Omental fat pad (tissue), 4 donors: ENCODE measurements around the gene GINS3. TPM values are rescaled to one million over a fixed set of nuclear protein-coding genes. Genes with fewer than 3 reads are reported as not detected.
A peak's percentile ranks its signal among the peaks of the same experiment; 100 is the strongest.
"Not testable (repeated sequence)": the region's sequence is repeated elsewhere in the genome, so short reads cannot be mapped to it uniquely, and the experiment has no call there.

ENCODE experiments used
- ATAC-seq: fragments of 150-250 bp; one replicate; pipeline ENCODE4 v1.9.1; 2016; ENCODE audit warnings: mild to moderate bottlenecking, moderate library complexity; ENCODE audit not compliant: low FRiP score
- DNase-seq: peaks from one replicate; pipeline ENCODE4 v3.0.0-alpha.2; 2019; ENCODE audit warnings: low spot score
- total RNA-seq, 4 donors: library from RNA; depleted of rRNA; stranded (reverse); fragments of >200 nt; gene quantifications; one replicate each; pipeline ENCODE4 v1.1.0, GENCODE V29; 2016
- TF ChIP-seq, protein P1 (sequence below), 3 donors: fragments of 450-650 bp; IDR thresholded peaks; one replicate each; pipeline ENCODE4 v1.5.1; 2016 to 2017; ENCODE audit warnings: antibody characterized with exemption in 3 of 3, mild to moderate bottlenecking in 3 of 3, moderate library complexity in 2 of 3

GINS3 gene
- total RNA-seq, 4 donors from 2014 or later = 5.3 to 7.4 (median 6.5) TPM

DNA sequence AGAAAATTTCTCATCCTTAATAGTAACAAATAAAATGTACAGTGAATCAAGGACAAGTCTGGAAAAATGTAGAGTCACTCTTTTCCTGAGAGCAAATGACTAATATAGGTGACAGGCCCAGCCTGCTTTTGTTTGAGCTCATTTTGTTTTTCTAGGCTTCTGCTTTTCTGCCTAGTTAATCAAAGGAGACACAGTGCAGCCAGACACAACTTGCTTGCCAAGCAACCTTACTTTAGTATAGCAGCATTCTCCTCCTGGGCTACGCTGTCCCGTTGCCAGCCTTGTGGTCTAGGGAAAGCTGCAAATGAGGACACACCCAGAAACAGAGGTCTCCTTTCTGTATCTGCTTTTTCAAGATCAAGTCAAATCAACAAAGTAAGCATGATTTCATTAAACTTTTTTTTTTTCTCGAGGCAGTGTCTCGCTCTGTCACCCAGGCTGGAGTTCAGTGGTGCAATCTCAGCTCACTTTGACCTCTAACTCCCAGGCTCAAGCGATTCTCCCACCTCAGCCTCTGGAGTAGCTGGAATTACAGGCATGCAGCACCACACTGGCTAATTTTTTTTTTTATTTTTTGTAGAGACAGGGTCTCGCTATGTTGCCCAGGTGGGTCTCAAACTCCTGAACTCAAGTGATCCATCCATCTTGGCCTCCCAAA lies 17.2 kb downstream of the GINS3 start:
- no peak for DNase-seq
- peak; percentile 19 for ATAC-seq
- TF ChIP-seq, protein P1, sequence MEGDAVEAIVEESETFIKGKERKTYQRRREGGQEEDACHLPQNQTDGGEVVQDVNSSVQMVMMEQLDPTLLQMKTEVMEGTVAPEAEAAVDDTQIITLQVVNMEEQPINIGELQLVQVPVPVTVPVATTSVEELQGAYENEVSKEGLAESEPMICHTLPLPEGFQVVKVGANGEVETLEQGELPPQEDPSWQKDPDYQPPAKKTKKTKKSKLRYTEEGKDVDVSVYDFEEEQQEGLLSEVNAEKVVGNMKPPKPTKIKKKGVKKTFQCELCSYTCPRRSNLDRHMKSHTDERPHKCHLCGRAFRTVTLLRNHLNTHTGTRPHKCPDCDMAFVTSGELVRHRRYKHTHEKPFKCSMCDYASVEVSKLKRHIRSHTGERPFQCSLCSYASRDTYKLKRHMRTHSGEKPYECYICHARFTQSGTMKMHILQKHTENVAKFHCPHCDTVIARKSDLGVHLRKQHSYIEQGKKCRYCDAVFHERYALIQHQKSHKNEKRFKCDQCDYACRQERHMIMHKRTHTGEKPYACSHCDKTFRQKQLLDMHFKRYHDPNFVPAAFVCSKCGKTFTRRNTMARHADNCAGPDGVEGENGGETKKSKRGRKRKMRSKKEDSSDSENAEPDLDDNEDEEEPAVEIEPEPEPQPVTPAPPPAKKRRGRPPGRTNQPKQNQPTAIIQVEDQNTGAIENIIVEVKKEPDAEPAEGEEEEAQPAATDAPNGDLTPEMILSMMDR (IDR thresholded peaks at IDR 0.05) = no peak

DNA sequence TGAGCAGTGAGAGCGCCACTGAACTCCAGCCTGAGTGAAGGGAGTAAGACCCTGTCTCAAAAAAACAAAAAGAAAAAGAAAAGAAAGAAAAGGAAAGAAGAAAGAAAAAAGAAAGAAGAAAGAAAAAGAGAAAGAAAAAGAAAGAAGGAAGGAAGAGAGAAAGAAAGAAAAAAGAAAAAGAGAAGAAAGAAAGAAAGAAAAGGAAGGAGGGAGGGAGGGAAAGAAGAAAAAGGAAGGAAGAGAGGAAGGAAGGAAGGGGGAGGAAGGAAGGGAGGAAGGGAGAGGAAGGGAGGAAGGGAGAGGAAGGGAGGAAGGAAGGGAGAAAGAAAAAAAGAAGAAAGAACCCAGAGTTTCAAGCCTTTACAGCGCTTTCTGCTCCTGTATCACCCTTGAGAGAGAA lies 19.1 kb downstream of the GINS3 start:
- DNase-seq (no peak), ATAC-seq (no peak)
- TF ChIP-seq, protein P1 (IDR thresholded peaks at IDR 0.05) = no peak

DNA sequence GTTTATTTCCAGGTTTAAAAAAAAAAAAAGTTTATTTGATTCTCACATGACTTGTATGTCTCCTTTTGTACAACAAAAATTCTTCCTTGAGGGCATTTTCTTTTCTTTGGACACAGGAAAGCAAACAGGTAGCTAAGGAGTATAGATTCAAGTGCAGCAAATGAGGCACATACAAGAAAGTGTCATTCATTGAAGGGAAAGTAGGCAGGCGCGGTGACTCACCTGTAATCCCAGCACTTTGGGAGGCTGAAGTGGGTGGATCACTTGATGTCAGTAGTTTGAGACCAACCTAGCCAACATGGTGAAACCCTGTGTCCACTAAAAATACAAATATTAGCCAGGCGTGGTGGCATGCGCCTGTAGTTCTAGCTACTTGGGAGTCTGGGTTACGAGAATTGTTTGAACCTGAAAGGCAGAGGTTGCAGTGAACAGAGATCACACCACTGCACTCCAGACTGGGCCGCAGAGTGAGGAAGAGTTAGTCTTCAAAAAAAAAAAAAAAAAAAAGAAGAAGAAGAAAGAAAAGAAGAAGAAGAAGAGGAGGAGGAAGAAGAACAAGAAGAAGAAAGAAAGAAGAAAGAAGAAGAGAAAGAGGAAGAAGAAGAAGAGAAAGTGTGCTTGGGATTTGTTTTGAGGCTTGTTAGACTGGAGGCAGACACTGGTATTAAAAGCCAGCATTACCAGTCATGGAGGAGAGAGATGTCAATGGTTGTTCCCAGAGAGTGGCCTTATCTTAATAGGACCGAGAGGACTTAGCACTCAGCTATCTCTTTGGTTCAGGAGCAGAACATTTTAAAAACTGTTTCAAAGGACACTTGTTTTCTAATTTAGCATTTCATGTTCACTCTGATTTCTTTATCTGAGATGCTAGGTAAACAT lies 19.7 kb downstream of the GINS3 start:
- no peak for ATAC-seq
- TF ChIP-seq, protein P1 (IDR thresholded peaks at IDR 0.05) = no peak
- DNase-seq = no peak

DNA sequence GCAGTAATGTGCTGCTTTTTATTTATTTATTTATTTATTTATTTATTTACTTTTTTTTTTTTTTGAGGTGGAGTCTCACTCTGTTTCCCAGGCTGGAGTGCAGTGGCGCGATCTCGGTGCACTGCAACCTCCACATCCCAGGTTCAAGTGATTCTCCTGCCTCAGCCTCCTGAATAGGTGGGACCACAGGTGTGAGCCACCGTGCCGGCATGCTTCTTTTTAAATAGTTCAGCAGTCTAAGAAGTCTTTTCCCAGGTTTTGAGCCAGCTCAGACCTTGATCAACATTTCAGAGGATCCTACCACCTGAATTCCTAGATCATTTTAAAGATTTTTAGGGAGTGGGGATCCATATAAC lies 20.3 kb downstream of the GINS3 start:
- ATAC-seq, DNase-seq: not testable (repeated sequence)

DNA sequence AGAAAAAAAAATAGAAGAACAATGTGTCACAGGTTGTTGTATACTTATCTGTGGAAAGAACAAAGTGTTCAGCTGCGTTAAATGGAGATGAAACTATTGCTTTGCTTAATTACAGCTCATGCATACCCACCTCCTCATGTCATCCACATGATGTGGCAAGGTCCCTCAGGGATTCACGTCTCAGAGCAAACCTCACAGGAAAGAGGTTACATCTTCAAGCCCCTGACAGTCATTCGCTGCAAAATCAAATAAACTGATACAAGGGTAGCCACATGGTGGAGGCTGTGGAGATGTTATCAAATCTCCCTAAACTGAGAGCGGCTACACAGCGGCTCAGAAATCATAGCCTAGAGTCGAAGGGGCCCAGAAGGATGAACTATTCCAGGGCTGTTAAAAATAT lies 21.1 kb downstream of the GINS3 start:
- ATAC-seq = no peak
- TF ChIP-seq, protein P1 (IDR thresholded peaks at IDR 0.05) = no peak
- no peak for DNase-seq

DNA sequence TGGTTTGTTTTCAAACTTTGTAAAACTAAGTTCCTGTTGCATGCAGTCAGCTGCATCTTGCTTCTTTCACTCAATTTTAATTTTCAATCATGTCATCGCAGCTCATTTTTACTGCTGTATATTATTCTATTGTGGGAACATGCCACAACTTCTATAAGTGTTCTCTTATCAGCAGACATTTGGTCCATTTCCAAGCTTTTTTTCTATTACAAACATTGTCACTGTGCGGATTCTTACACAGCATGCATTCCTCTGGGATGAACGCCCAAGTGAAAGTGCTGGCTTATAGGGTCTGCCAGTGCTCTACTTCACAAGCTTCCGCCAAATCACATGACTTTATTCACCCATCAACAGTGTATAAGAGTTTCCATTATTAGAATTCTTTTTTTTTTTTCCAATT lies 22.7 kb downstream of the GINS3 start:
- TF ChIP-seq, protein P1 (IDR thresholded peaks at IDR 0.05) = no peak
- DNase-seq (no peak), ATAC-seq (no peak)

DNA sequence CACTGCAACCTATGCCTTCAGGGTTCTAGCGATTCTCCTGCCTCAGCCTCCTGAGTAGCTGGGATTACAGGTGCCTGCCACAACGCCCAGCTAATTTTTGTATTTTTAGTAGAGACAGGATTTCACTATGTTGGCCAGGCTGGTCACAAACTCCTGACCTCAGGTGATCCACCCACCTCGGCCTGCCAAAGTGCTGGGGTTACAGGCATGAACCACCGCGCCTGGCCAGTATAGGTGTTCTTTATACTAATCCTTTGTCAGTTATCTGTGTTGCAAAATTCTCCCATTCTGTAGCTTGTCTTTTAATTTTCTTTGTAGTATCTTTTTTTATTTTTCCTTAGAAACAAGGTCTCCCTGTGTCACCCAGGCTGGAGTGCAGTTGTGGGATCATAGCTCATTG lies 23.7 kb downstream of the GINS3 start:
- ATAC-seq, DNase-seq: not testable (repeated sequence)

DNA sequence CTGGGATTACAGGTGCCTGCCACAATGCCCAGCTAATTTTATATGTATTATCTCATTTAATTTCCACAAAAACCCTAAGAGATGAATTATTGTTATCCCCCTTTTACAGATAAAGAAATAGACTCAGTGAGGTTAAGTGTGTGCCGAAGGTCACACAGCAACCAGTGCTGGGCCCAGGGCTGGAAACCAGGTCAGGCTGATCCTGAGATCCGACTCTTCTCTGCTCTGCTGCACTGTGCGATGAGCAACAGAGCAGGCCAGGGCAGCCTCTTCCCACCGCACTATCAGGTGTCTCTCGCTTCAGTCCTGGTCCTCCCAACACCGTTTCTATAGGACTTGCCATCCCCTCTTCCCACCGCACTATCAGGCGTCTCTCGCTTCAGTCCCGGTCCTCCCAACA lies 24.8 kb downstream of the GINS3 start:
- ATAC-seq (no peak), DNase-seq (no peak)
- TF ChIP-seq, protein P1 (IDR thresholded peaks at IDR 0.05) = no peak
